Karpas-422 (cell line): ENCODE data around the gene BUB1. TPM values are rescaled to one million over a fixed set of nuclear protein-coding genes. Genes with fewer than 3 reads are reported as not detected.

Experiments
- DNase-seq: peaks from one replicate; pipeline ENCODE4 v3.0.0-alpha.2; 2015
- H2AFZ ChIP-seq: fragments of 200-600 bp; sonication (generic); 2 replicates; pipeline ENCODE4 v1.6.1; 2014; ENCODE audit warnings: antibody characterized with exemption, low read length, mixed read lengths
- H3K27ac ChIP-seq: fragments of 200-600 bp; sonication (generic); 2 replicates; pipeline ENCODE4 v1.5.1; 2014; ENCODE audit warnings: mild to moderate bottlenecking, low read length, moderate library complexity
- H3K27me3 ChIP-seq: fragments of 200-600 bp; sonication (generic); 2 replicates; pipeline ENCODE4 v1.6.1; 2014; ENCODE audit warnings: low read length, mixed read lengths
- H3K36me3 ChIP-seq: fragments of 200-600 bp; sonication (generic); 2 replicates; pipeline ENCODE4 v1.6.1; 2014; ENCODE audit warnings: low read length, mixed read lengths; ENCODE audit not compliant: insufficient read depth
- H3K4me1 ChIP-seq: fragments of 200-600 bp; sonication (generic); 2 replicates; pipeline ENCODE4 v1.6.1; 2014; ENCODE audit warnings: mild to moderate bottlenecking, low read length, mixed read lengths
- H3K4me2 ChIP-seq: fragments of 200-600 bp; sonication (generic); 2 replicates; pipeline ENCODE4 v1.6.1; 2014; ENCODE audit warnings: low read length, low read depth, mild to moderate bottlenecking; ENCODE audit not compliant: poor library complexity, severe bottlenecking
- H3K4me3 ChIP-seq: fragments of 200-600 bp; sonication (generic); 2 replicates; pipeline ENCODE4 v1.5.1; 2014; ENCODE audit warnings: mild to moderate bottlenecking, antibody characterized with exemption, low read length, mixed read lengths
- H3K79me2 ChIP-seq: fragments of 200-600 bp; sonication (generic); 2 replicates; pipeline ENCODE4 v1.6.1; 2014; ENCODE audit warnings: mild to moderate bottlenecking, low read length, mixed read lengths
- H3K9ac ChIP-seq: fragments of 200-600 bp; sonication (generic); 2 replicates; pipeline ENCODE4 v1.6.0; 2014; ENCODE audit warnings: low read length
- H3K9me2 ChIP-seq: fragments of 200-600 bp; sonication (generic), shearing (Covaris generic); replicated peaks from 2 replicates; pipeline ENCODE4 v1.6.0; 2014; ENCODE audit warnings: mild to moderate bottlenecking, low read length, moderate library complexity; ENCODE audit not compliant: insufficient read depth
- H3K9me3 ChIP-seq: fragments of 300-700, 200-600 bp; sonication (generic); 2 replicates; pipeline ENCODE4 v1.6.1; 2014; ENCODE audit warnings: low read length, mixed read lengths
- H4K20me1 ChIP-seq: fragments of 200-600 bp; sonication (generic); 2 replicates; pipeline ENCODE4 v1.6.1; 2014; ENCODE audit warnings: mild to moderate bottlenecking, antibody characterized with exemption, low read length, low read depth; ENCODE audit not compliant: insufficient read depth
- total RNA-seq: library from RNA; depleted of rRNA; stranded (reverse); fragments of >200 nt; shearing (Covaris generic); gene quantifications from 2 replicates; pipeline ENCODE4 v1.2.3, GENCODE V29; 2014; ENCODE audit warnings: low replicate concordance

Gene BUB1
- total RNA-seq, 1 experiment from 2014 or later = 60.9 TPM

- DNase-seq = peak; percentile 83
- H3K4me1 ChIP-seq = peaks cover 37% of the 10 kb centered on the region
- H3K27me3 ChIP-seq = no peaks in the 10 kb centered on the region
- H3K27ac ChIP-seq = peak overlapping the region; percentile 61
- peaks cover 66% of the 10 kb centered on the region for H3K79me2 ChIP-seq
- H3K4me2 ChIP-seq = peak overlapping the region; percentile 100
- H3K4me3 ChIP-seq = peak overlapping the region; percentile 10; the same call in 1 of the 2 replicates
- no peaks in the 10 kb centered on the region; the same call in 1 of the 2 replicates for H4K20me1 ChIP-seq
- peak overlapping the region; percentile 28 for H3K9ac ChIP-seq
- H3K9me2 ChIP-seq = no peaks in the 10 kb centered on the region
- no peaks in the 10 kb centered on the region for H3K9me3 ChIP-seq
- peaks cover 46% of the 10 kb centered on the region for H3K36me3 ChIP-seq
- H2AFZ ChIP-seq = 0 out of 2 replicates have a peak overlapping the region, but pooled peaks have one; percentile 61
These were observed 3.0 kb downstream of the BUB1 start for GRCh38 chr2:110674620-110675555.

DNA sequence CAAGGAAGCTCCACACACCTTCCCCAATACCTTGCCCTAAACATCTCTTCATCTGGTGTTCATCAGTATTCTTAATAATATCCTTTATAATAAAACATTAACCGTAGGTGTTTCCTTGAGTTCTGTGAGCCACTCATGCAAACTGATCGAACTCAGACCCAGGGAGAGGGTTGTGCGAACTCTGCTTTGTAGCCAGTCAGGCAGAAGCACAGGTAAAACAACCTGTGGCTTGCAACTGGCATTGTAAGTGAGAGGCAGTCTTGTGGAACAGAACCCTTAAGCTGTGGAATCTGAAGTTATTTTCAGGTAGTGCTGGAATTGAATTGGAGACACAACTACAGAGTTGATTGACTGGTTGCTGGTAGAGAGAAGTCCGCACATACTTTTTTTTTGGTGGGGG lies 4.7 kb downstream of the BUB1 start:
- no peak overlapping the region for H3K4me3 ChIP-seq
- H4K20me1 ChIP-seq = no peaks in the 10 kb centered on the region; the same call in 1 of the 2 replicates
- H3K27me3 ChIP-seq = no peaks in the 10 kb centered on the region
- H3K9me2 ChIP-seq = no peaks in the 10 kb centered on the region
- H3K79me2 ChIP-seq = peaks cover 78% of the 10 kb centered on the region
- no peaks in the 10 kb centered on the region for H3K9me3 ChIP-seq
- H3K4me1 ChIP-seq = peaks cover 27% of the 10 kb centered on the region
- H2AFZ ChIP-seq = no peak overlapping the region
- H3K36me3 ChIP-seq = peaks cover 63% of the 10 kb centered on the region
- DNase-seq = no peak
- no peak overlapping the region for H3K27ac ChIP-seq
- H3K4me2 ChIP-seq = no peak overlapping the region
- no peak overlapping the region for H3K9ac ChIP-seq

DNA sequence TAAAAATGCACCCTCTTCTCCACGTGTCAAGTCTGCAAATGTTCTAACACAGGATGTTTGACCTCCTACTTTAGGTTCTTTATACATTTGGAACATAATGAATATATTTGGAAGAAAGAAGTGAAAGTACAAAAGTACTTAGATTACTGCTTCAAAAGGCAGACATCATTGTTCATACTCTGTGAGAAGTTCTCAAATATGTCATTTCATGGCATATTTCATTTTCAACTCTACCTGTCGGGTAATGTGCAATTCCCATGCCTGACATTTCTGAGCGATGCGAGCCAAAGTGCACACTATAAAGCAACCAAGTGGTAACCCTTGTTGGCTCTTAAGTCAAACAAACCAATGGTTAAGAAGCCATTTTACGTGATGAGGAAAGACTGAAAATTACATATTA lies 7.0 kb downstream of the BUB1 start:
- DNase-seq = no peak
- H3K9ac ChIP-seq = no peak overlapping the region
- H3K27me3 ChIP-seq = no peaks in the 10 kb centered on the region
- peaks cover 80% of the 10 kb centered on the region for H3K36me3 ChIP-seq
- H3K79me2 ChIP-seq = peaks cover 72% of the 10 kb centered on the region
- no peaks in the 10 kb centered on the region; the same call in 1 of the 2 replicates for H4K20me1 ChIP-seq
- no peak overlapping the region for H2AFZ ChIP-seq
- H3K4me1 ChIP-seq = peaks cover 14% of the 10 kb centered on the region
- H3K9me3 ChIP-seq = no peaks in the 10 kb centered on the region
- no peak overlapping the region for H3K4me3 ChIP-seq
- H3K27ac ChIP-seq = no peak overlapping the region
- H3K9me2 ChIP-seq = no peaks in the 10 kb centered on the region
- H3K4me2 ChIP-seq = no peak overlapping the region

DNA sequence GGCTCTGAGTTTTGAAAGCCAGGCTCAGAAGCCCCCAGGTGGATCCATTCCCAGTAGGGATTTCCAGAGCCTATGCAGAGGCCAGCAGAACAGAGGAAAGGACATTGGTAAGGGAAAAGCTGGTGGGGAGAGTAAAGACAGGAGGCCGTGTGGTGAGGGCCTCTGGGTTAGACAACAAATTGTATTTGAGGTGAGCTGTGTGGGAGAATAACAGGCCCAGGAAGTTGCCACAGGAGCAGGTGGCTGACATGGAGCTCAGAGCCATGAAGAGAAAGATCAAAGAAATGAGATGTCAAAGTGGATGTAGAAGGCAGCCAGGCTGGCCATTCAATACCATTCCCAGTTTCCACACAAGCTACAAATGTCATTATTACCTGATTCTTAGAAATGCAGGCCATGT lies 8.8 kb downstream of the BUB1 start:
- Histone ChIP-seq H2AFZ (no peak overlapping the region), H3K4me3 (no peak overlapping the region), H3K9me2 (no peaks in the 10 kb centered on the region), H3K36me3 (peaks cover 88% of the 10 kb centered on the region), H3K27ac (no peak overlapping the region), H3K4me1 (no peaks in the 10 kb centered on the region), H3K4me2 (no peak overlapping the region), H3K79me2 (peaks cover 72% of the 10 kb centered on the region), H3K27me3 (no peaks in the 10 kb centered on the region), H3K9me3 (no peaks in the 10 kb centered on the region), H4K20me1 (no peaks in the 10 kb centered on the region), H3K9ac (no peak overlapping the region)
- no peak for DNase-seq

- Histone ChIP-seq H3K79me2 (peaks cover 66% of the 10 kb centered on the region), H3K27ac (no peak overlapping the region), H3K4me3 (no peak overlapping the region), H2AFZ (no peak overlapping the region), H4K20me1 (no peaks in the 10 kb centered on the region), H3K9me3 (no peaks in the 10 kb centered on the region), H3K4me1 (no peaks in the 10 kb centered on the region), H3K36me3 (peaks cover 82% of the 10 kb centered on the region), H3K4me2 (no peak overlapping the region), H3K9ac (no peak overlapping the region), H3K9me2 (no peaks in the 10 kb centered on the region), H3K27me3 (no peaks in the 10 kb centered on the region)
- no peak for DNase-seq
These were observed 10.8 kb downstream of the BUB1 start for GRCh38 chr2:110667071-110667470.

DNA sequence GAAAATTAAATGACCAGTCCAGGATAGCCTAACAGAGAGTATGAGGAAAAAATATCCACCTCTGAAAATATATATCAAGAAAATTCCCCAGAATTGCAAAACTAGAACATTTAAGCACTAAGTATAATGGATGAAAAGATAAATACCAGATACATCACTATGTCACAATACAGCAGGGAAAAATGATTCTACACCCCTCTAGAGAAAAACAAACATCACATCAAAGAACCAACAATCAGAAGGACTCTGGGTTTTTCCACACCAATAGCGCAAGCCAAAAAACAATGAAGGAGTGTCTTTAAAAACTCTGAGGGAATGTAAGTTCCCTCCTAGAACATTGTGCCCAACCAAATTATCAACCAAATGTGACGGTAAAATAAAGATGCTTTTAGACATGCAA lies 13.7 kb downstream of the BUB1 start:
- Histone ChIP-seq H3K36me3 (peaks cover 84% of the 10 kb centered on the region), H3K4me3 (no peak overlapping the region), H2AFZ (no peak overlapping the region), H3K4me1 (no peaks in the 10 kb centered on the region), H3K4me2 (no peak overlapping the region), H4K20me1 (no peaks in the 10 kb centered on the region), H3K9me2 (no peaks in the 10 kb centered on the region), H3K27me3 (no peaks in the 10 kb centered on the region), H3K9me3 (no peaks in the 10 kb centered on the region), H3K9ac (no peak overlapping the region), H3K27ac (no peak overlapping the region), H3K79me2 (peaks cover 65% of the 10 kb centered on the region)
- no peak for DNase-seq

DNA sequence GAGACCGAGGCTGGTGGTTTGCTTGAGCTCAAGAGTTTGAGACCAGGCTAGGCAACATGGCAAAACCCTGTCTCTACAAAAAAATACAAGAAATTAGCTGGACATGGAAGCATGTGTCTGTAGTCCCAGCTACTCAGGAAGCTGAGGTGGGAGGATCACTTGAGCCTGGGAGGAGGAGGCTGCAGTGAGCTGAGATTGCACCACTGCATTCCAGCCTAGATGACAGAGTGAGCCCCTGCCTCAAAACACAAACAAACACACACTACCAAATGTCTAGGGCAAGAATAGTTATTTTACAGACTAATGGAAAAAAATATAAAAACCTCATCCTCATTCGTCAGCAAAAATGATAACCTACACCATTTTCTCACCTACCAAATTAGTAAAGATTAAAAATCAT lies 15.3 kb downstream of the BUB1 start:
- H4K20me1 ChIP-seq = no peaks in the 10 kb centered on the region
- H3K27me3 ChIP-seq = no peaks in the 10 kb centered on the region
- H2AFZ ChIP-seq = no peak overlapping the region
- H3K9me2 ChIP-seq = no peaks in the 10 kb centered on the region
- H3K4me3 ChIP-seq = no peak overlapping the region
- H3K27ac ChIP-seq = no peak overlapping the region
- no peak overlapping the region for H3K4me2 ChIP-seq
- no peak overlapping the region for H3K9ac ChIP-seq
- H3K36me3 ChIP-seq = peaks cover 82% of the 10 kb centered on the region
- peaks cover 57% of the 10 kb centered on the region for H3K79me2 ChIP-seq
- no peak for DNase-seq
- H3K9me3 ChIP-seq = no peaks in the 10 kb centered on the region
- H3K4me1 ChIP-seq = no peaks in the 10 kb centered on the region

DNA sequence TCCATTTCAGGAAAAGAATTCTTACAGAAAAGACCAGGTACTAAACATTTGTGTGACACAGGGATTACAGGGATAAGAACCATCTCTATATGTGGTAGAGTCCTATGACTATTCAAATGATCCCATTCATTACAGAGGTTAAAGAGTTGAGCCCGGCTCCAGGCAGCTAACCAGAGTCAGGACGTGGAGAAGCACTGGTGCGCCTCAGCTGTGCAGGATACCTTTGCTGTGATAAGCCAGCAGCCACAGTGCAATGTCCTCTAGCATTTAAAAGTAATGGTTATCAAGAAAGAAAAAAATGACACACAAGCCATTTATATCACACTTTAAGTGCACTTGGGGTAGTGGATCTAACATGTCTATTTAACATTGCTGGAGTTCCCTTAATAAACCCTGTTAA lies 17.3 kb downstream of the BUB1 start:
- no peak overlapping the region for H3K27ac ChIP-seq
- peaks cover 41% of the 10 kb centered on the region for H3K79me2 ChIP-seq
- H2AFZ ChIP-seq = no peak overlapping the region
- H3K36me3 ChIP-seq = peaks cover 81% of the 10 kb centered on the region
- H3K4me1 ChIP-seq = no peaks in the 10 kb centered on the region
- H3K9ac ChIP-seq = no peak overlapping the region
- no peak for DNase-seq
- H4K20me1 ChIP-seq = no peaks in the 10 kb centered on the region
- no peaks in the 10 kb centered on the region for H3K27me3 ChIP-seq
- H3K9me3 ChIP-seq = no peaks in the 10 kb centered on the region
- no peak overlapping the region for H3K4me3 ChIP-seq
- no peaks in the 10 kb centered on the region for H3K9me2 ChIP-seq
- H3K4me2 ChIP-seq = no peak overlapping the region
